ACHN (cell line): ENCODE measurements around the gene TRIM28.
"Not testable (repeated sequence)": the region's sequence is repeated elsewhere in the genome, so short reads cannot be mapped to it uniquely, and the experiment has no call there.

Experiments
- DNase-seq: peaks from one replicate; pipeline ENCODE4 v3.0.0-alpha.2; 2015
- in situ Hi-C: cut with HindIII; loops from 2 replicates; pipeline ENCODE4 v1.10.0; 2017; ENCODE audit warnings: low sequenced_read_pairs, low pct_ligation_motif_present, low pct_unique_long_range_greater_than_20kb

Gene TRIM28

GRCh38 chr19:58570770-58571574 lies 27.1 kb downstream of the TRIM28 start:
- in situ Hi-C loops: no loop called here
- no peak for DNase-seq

DNA sequence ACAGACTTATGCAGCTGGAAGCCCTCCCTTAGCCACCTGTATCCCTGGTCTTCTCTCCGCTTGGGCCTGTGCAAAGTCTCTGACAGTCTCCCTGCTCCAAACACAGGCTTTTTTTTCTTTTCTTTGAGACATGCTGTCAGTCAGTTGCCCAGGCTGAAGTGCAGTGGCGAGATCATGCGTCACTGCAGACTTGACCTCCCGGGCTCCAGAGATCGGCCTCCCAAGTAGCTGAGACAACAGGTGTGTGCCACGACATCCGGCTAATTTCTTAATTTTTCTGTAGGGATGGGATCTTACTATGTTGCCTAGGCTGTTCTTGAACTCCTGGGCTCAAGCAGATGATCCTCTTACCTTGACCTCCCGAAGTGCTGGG lies 27.7 kb downstream of the TRIM28 start:
- in situ Hi-C loops: no loop called here
- DNase-seq: no peak

- in situ Hi-C loops: no loop called here
- DNase-seq: no peak
Measured at GRCh38 chr19:58572026-58572817, 28.4 kb downstream of the TRIM28 start.

DNA sequence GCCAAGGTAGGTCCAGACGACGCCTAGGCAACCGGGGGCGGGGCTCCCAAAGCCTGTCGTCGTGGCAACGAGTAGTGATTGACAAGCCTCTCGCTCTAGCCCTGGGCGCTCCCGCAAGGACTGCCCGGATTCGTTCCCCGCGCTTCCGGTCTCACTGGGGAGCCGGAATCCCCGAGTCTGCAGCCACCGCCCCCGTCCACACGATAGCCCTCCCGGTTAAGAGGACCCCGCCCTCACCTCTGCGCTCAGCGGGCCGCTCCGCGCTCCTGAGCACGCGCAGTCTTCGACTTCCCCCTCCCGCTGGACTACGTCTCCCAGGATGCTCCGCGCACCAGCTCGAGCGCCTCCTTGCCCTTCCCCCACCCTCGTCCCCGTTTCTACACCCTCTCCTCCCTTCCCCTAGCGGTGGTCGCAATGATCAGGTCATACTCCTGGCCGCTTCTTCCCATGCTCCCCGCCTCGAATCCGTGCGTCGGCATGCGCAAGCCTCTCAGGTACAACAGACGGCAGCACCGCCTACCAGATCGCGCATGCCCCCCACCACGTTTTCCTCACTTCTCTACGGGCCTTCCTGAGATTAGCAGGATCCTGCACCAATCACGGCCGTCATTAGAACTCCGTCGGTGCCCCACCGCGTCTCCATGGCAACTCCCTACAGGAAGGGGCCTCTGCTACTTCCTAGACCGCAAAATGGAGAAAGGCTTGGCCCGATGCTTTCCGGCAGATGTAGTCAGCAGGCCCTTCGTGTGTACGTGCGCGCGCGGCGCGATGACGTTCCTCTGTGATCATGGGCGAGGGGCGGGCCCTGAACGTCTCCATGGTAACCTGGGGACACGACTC lies 29.2 kb downstream of the TRIM28 start, which contains the start of gene MZF1:
Gene MZF1, minus strand, starts transcription at position 518 of the 840 bp plus-strand sequence. CDS start 1,946 bp downstream, outside the sequence.
- DNase-seq: peak; percentile 99
- in situ Hi-C loops: no loop called here

DNA sequence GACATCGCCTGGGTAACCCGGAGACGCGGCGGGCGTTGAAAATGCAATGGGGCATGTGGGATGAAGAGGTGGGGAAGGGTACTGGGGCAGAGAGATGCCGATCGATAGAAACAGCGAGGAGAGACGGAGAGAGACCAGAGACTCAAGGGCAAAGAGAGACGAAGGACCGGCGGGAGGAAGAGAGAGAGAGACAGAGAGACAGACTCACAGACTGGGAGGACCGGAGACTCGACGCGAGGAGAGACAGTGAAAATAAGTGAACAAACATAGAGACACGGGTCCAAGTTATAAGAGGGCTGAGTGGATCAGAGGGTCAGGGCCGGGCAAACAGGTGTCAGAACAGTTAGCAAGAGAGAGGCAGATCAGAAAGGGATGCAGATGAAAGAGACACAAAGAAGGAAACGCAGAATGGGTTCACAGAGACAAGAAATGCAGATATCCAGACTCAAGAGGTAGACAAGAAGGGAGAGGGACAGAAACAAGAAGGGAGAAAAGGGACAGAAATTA lies 29.8 kb downstream of the TRIM28 start:
- DNase-seq: peak; percentile 21
- in situ Hi-C loops: no loop called here

DNA sequence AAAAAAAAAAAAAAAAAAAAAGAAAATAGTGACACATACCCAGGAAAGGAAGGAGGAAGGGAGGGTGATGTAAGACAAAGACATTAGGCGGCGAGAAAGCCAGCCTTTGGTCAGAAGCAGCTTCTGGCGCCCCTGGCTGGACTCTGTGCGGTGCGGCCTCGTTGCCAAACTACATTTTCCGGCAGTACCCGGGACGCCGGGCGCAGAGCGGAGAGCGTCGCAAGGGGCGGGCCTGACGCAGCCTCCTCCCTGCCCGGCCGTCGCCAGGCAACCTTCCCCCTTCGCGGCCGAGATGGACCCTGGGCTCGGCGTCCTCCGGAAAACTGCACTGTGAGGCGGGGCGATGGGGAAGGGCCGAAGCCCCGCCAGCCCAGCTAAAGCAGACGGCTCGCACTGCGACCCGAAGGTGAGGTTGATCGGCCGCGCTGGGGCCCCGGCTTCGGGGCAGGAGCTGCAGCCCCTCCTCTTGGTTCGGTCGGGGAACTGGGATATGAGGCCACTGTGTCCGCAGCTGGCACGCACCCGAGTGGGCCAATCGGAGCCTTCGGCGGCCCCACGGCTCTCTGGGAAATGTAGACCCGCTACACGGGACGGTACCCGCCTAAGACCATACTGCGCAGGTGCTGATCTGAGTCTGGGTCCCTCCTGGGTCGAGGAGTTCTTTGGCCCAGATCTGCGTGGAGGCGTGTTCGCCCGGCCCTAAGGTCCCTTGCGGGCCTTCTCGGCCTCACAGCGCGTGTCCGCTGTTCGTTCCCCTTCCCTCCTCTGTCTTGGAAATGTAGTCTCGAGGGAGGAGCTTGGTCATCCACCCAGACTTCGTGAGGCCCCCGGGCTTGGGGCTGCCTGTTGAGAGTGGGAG lies 31.5 kb downstream of the TRIM28 start:
- peak; percentile 85 for DNase-seq
- in situ Hi-C loops: no loop called here

GRCh38 chr19:58577581-58577980 lies 33.7 kb downstream of the TRIM28 start:
- DNase-seq, in situ Hi-C loops: not testable (repeated sequence)

GRCh38 chr19:58578012-58578925 lies 34.4 kb downstream of the TRIM28 start:
- no peak for DNase-seq
- in situ Hi-C loops: no loop called here

DNA sequence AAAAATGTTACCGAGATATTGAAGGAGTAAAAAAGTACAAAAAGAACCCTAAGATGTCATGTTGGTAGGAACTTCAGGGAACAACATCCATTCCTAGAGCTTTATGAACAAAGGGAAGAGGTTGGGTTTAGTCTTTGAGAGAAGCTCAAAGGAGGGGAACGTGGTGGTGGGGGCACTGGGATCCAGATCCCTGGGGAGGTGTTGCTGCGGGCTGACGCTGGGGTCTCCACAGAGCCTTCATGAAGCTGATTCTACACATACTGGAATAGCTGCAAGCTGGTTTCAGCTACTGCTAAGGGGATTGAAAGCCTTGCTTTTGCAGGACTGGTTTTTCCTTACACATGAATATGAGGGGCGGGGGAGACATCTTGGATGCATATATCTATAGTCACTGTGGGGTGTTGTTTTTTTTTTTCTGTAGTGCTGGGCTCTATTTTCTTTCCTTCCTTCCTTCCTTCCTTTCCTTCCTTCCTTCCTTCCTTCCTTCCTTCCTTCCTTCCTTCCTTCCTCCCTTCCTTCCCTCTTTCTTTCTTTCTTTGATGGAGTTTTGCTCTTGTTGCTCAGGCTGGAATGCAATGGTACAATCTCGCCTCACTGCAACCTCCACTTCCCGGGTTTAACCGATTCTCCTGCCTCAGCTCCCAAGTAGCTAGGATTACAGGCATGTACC lies 35.7 kb downstream of the TRIM28 start:
- no peak for DNase-seq
- in situ Hi-C loops: no loop called here

DNA sequence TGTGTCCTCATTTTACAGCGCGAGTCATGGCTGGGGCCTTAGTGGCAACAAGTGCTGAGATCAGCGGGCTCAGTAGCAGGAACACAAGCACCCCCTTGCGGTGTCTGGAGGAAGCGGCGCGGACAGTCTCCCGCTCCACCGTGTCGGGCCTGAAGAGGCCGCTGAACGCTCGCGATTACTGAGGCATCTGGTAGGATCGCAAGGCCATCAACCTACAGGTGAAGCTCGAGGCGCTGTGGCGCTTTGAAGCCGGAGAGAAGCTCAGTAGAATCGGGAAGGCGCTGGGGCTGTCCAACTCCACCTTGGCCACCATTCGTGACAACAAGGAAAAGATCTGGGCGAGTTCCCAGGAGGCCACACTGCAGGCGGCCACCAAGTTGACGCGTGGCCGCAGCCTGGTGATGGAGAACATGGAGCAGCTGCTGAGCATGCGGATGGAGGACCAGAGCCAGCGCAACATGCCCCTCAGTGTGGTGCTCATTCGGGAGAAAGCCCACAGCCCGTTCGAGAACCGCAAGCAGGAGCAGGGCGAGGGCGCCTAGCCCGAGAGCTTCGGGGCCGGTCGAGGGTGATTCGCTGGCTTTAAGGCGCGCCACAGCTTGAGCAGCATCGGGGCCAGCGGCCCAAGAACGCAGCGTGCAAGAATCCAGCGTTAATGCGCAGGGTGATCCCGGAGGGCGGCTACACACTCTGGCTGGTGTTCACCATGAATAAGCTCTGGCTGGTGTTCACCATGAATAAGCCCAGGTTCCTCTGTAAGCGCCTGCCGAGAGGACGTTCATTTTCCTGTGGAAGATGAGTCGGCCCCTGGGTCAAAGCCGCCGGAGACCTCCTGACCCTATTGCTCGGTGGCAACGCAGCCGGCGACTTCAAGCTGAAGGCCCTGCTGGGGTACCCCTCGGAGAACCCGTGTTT lies 37.6 kb downstream of the TRIM28 start:
- in situ Hi-C loops: no loop called here
- DNase-seq: no peak

DNA sequence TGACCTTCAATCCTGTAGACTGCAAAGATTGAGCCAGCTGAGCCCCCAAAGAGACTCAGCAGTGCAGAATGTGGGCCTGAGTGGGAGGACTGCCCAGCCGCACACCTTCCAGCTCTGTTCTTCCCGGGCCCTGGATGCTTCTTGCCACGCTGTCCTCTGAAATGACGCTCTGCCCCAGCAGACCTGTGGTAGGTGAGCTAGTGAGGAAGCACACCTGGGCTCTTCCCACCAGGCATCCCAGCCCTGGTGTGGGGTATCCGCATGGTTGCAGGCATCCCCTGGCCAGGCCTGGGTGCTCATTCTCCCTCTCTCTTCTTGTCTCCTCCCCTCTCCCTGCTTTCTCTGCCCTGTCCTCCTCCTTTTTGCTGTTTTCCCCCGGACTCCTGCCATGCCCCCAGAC lies 39.1 kb downstream of the TRIM28 start:
- DNase-seq: no peak
- in situ Hi-C loops: no loop called here

GRCh38 chr19:58584498-58585441 lies 40.9 kb downstream of the TRIM28 start:
- DNase-seq: no peak
- in situ Hi-C loops: no loop called here

- no peak for DNase-seq
- in situ Hi-C loops: no loop called here
Measured at GRCh38 chr19:58585442-58586132, 41.7 kb downstream of the TRIM28 start.

- in situ Hi-C loops: no loop called here
- no peak for DNase-seq
Measured at GRCh38 chr19:58586133-58586765, 42.4 kb downstream of the TRIM28 start.
